GM23338 (cell line): ENCODE measurements around the gene CHD9.

Experiments used
- CREB1 ChIP-seq: fragments of 250-450 bp; sonication (Bioruptor Pico); IDR thresholded peaks from 2 replicates; pipeline ENCODE4 v1.5.0; 2020; ENCODE audit warnings: low read depth, mild to moderate bottlenecking, moderate library complexity
- ETS1 ChIP-seq: IDR thresholded peaks from 2 replicates; pipeline ENCODE4 v1.6.1; 2016; ENCODE audit warnings: antibody characterized with exemption
- EZH2 ChIP-seq: fragments of 200-600 bp; sonication (generic); IDR thresholded peaks from one replicate; pipeline ENCODE4 v1.8.0; 2017; ENCODE audit warnings: antibody characterized with exemption, mild to moderate bottlenecking, low read depth; ENCODE audit not compliant: unreplicated experiment
- EZH2phosphoT487 ChIP-seq: fragments of 200-600 bp; sonication (generic); IDR thresholded peaks from one replicate; pipeline ENCODE4 v1.8.1; 2018; ENCODE audit warnings: antibody characterized with exemption; ENCODE audit not compliant: unreplicated experiment
- JUNB ChIP-seq: IDR thresholded peaks from one replicate; pipeline ENCODE4 v1.6.1; 2016; ENCODE audit warnings: antibody characterized with exemption; ENCODE audit not compliant: unreplicated experiment
- POLR2AphosphoS5 ChIP-seq: IDR thresholded peaks from 2 replicates; pipeline ENCODE4 v1.6.1; 2016; ENCODE audit warnings: antibody characterized with exemption, low read depth
- REST ChIP-seq: IDR thresholded peaks from one replicate; pipeline ENCODE4 v1.6.1; 2018; ENCODE audit warnings: antibody characterized with exemption; ENCODE audit not compliant: unreplicated experiment
- ZNF114 ChIP-seq: fragments of 250-450 bp; sonication (Bioruptor Pico); IDR thresholded peaks from 2 replicates; pipeline ENCODE4 v1.5.0; 2020; ENCODE audit warnings: mild to moderate bottlenecking, moderate library complexity
- ZNF331 ChIP-seq: fragments of 250-450 bp; sonication (Bioruptor Pico); IDR thresholded peaks from 2 replicates; pipeline ENCODE4 v1.5.0; 2020; ENCODE audit warnings: low read depth, mild to moderate bottlenecking, moderate library complexity
- TF ChIP-seq, protein P1 (sequence below), 2 experiments: fragments of 200-600 bp in 1 of 2; sonication (generic) in 1 of 2; conservative IDR thresholded peaks; 2 replicates each; pipeline versions ENCODE4 v1.5.1 to v1.6.1; 2016 to 2017; ENCODE audit warnings: antibody characterized with exemption in 2 of 2, low read depth in 2 of 2, mild to moderate bottlenecking in 2 of 2, moderate library complexity in 1 of 2
- TF ChIP-seq, protein P2 (sequence below): fragments of 250-450 bp; sonication (Bioruptor Pico); IDR thresholded peaks from 2 replicates; pipeline ENCODE4 v1.5.0; 2020; ENCODE audit warnings: mild to moderate bottlenecking, moderate library complexity

DNA sequence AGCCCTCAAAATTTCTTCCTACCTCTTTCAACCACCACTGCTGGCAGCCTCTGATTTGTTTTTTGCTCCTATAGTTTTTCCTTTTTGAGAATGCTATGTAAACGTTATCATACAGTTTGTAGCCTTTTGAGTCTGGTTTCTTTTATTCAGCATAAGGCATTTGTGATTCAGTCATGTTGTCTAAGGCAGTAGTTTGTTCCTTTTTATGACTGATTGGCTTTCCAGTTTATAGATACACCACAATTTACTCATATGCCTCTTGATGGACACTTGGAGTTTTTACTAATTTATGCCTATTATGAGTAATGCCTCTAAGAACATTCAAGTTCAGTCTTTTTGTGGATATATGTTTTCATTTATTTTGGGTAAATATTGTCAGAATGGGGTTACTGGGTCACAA is 136.6 kb downstream of the CHD9 start:
- no peak for TF ChIP-seq CREB1 (CRISPR knock-in tag)
- TF ChIP-seq, protein P1, sequence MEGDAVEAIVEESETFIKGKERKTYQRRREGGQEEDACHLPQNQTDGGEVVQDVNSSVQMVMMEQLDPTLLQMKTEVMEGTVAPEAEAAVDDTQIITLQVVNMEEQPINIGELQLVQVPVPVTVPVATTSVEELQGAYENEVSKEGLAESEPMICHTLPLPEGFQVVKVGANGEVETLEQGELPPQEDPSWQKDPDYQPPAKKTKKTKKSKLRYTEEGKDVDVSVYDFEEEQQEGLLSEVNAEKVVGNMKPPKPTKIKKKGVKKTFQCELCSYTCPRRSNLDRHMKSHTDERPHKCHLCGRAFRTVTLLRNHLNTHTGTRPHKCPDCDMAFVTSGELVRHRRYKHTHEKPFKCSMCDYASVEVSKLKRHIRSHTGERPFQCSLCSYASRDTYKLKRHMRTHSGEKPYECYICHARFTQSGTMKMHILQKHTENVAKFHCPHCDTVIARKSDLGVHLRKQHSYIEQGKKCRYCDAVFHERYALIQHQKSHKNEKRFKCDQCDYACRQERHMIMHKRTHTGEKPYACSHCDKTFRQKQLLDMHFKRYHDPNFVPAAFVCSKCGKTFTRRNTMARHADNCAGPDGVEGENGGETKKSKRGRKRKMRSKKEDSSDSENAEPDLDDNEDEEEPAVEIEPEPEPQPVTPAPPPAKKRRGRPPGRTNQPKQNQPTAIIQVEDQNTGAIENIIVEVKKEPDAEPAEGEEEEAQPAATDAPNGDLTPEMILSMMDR (conservative IDR thresholded peaks at IDR 0.05; ENCODE audit: low read depth in 2 of 2), result no peak
- no peak for TF ChIP-seq REST
- TF ChIP-seq EZH2, result no peak
- no peak for TF ChIP-seq POLR2AphosphoS5
- no peak for TF ChIP-seq EZH2phosphoT487
- TF ChIP-seq ZNF114, result no peak
- TF ChIP-seq ETS1, result no peak
- no peak for TF ChIP-seq JUNB
- TF ChIP-seq ZNF331 (CRISPR knock-in tag), result no peak
- TF ChIP-seq, protein P2, sequence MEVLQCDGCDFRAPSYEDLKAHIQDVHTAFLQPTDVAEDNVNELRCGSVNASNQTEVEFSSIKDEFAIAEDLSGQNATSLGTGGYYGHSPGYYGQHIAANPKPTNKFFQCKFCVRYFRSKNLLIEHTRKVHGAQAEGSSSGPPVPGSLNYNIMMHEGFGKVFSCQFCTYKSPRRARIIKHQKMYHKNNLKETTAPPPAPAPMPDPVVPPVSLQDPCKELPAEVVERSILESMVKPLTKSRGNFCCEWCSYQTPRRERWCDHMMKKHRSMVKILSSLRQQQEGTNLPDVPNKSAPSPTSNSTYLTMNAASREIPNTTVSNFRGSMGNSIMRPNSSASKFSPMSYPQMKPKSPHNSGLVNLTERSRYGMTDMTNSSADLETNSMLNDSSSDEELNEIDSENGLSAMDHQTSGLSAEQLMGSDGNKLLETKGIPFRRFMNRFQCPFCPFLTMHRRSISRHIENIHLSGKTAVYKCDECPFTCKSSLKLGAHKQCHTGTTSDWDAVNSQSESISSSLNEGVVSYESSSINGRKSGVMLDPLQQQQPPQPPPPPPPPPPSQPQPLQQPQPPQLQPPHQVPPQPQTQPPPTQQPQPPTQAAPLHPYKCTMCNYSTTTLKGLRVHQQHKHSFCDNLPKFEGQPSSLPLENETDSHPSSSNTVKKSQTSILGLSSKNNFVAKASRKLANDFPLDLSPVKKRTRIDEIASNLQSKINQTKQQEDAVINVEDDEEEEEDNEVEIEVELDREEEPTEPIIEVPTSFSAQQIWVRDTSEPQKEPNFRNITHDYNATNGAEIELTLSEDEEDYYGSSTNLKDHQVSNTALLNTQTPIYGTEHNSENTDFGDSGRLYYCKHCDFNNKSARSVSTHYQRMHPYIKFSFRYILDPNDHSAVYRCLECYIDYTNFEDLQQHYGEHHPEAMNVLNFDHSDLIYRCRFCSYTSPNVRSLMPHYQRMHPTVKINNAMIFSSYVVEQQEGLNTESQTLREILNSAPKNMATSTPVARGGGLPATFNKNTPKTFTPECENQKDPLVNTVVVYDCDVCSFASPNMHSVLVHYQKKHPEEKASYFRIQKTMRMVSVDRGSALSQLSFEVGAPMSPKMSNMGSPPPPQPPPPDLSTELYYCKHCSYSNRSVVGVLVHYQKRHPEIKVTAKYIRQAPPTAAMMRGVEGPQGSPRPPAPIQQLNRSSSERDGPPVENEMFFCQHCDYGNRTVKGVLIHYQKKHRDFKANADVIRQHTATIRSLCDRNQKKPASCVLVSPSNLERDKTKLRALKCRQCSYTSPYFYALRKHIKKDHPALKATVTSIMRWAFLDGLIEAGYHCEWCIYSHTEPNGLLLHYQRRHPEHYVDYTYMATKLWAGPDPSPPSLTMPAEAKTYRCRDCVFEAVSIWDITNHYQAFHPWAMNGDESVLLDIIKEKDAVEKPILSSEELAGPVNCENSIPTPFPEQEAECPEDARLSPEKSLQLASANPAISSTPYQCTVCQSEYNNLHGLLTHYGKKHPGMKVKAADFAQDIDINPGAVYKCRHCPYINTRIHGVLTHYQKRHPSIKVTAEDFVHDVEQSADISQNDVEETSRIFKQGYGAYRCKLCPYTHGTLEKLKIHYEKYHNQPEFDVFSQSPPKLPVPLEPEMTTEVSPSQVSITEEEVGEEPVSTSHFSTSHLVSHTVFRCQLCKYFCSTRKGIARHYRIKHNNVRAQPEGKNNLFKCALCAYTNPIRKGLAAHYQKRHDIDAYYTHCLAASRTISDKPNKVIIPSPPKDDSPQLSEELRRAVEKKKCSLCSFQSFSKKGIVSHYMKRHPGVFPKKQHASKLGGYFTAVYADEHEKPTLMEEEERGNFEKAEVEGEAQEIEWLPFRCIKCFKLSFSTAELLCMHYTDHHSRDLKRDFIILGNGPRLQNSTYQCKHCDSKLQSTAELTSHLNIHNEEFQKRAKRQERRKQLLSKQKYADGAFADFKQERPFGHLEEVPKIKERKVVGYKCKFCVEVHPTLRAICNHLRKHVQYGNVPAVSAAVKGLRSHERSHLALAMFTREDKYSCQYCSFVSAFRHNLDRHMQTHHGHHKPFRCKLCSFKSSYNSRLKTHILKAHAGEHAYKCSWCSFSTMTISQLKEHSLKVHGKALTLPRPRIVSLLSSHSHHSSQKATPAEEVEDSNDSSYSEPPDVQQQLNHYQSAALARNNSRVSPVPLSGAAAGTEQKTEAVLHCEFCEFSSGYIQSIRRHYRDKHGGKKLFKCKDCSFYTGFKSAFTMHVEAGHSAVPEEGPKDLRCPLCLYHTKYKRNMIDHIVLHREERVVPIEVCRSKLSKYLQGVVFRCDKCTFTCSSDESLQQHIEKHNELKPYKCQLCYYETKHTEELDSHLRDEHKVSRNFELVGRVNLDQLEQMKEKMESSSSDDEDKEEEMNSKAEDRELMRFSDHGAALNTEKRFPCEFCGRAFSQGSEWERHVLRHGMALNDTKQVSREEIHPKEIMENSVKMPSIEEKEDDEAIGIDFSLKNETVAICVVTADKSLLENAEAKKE (CRISPR knock-in tag), result no peak
